GM12878 (cell line): ENCODE data around the gene FANCE. TPM values are rescaled to one million over a fixed set of nuclear protein-coding genes. Genes with fewer than 3 reads are reported as not detected.

ENCODE experiments used
- ATAC-seq: fragments of 200-7000 bp; cut with Tn5 transposase; 3 replicates; pipeline ENCODE4 v1.9.1; 2020; ENCODE audit warnings: mild to moderate bottlenecking, moderate library complexity
- BruUV-seq: library from RNA; stranded (reverse); fragments of 400-500 nt; replicated peaks from 2 replicates; lab custom pipeline; 2021; lab: Mats Ljungman, UMichigan
- CTCF ChIA-PET: fragments of 300-600 bp; sonication (Branson Sonifier 250); formaldehyde crosslinking; extraction: SDS; loops from one replicate; lab custom pipeline; 2021; ENCODE audit warnings: inconsistent platforms; lab: Yijun Ruan, JAX
- POLR2A ChIA-PET: fragments of 350-600 bp; formaldehyde crosslinking; extraction: SDS; loops from one replicate; lab custom pipeline; 2021; ENCODE audit warnings: inconsistent platforms; lab: Charles Lee
- RAD21 ChIA-PET: fragments of 300-600 bp; sonication (Branson Sonifier 250); formaldehyde crosslinking; loops from one replicate; lab custom pipeline; 2023; ENCODE audit warnings: antibody characterized with exemption; ENCODE audit not compliant: unreplicated experiment; lab: Charles Lee
- SMC1A ChIA-PET: fragments of 300-600 bp; sonication (Branson Sonifier 250); formaldehyde crosslinking; loops from one replicate; lab custom pipeline; 2023; ENCODE audit not compliant: unreplicated experiment, uncharacterized antibody; lab: Charles Lee
- DNase-seq: peaks from one replicate; pipeline ENCODE4 v3.0.0-alpha.2; 2011; ENCODE audit warnings: low read depth, low spot score
- FAIRE-seq: peaks from 3 replicates; lab custom pipeline; 2011; peaks lifted over from hg19 to GRCh38; lab: Jason Lieb, UNC
- H2AFZ ChIP-seq: 2 replicates; pipeline ENCODE4 v1.6.0; 2011; ENCODE audit warnings: low read depth, low read length, control low read depth; ENCODE audit not compliant: control insufficient read depth
- H3K27ac ChIP-seq: 2 replicates; pipeline ENCODE4 v1.5.1; 2011; ENCODE audit warnings: control low read depth; ENCODE audit not compliant: control insufficient read depth, insufficient read depth
- H3K27me3 ChIP-seq, 2 experiments: replicated peaks in 1 of 2; 2 replicates each; pipeline versions ENCODE4 v1.6.0 to v1.6.1; 2011; ENCODE audit warnings: low read length in 1 of 2; ENCODE audit not compliant: control insufficient read depth in 2 of 2, insufficient read depth in 2 of 2
- H3K36me3 ChIP-seq, 2 experiments: 2 replicates each; pipeline ENCODE4 v1.5.1; 2011; ENCODE audit warnings: low read length in 1 of 2; ENCODE audit not compliant: control insufficient read depth in 2 of 2, insufficient read depth in 2 of 2
- H3K4me1 ChIP-seq: 2 replicates; pipeline ENCODE4 v1.6.1; 2011; ENCODE audit warnings: mild to moderate bottlenecking, low read length, moderate library complexity, mixed read lengths; ENCODE audit not compliant: control insufficient read depth, insufficient read depth
- H3K4me2 ChIP-seq: 2 replicates; pipeline ENCODE4 v1.6.0; 2011; ENCODE audit warnings: control low read depth; ENCODE audit not compliant: control insufficient read depth, insufficient read depth
- H3K4me3 ChIP-seq: fragments of 200-600 bp; sonication (generic); 2 replicates; pipeline ENCODE4 v1.5.1; 2016
- H3K79me2 ChIP-seq: 2 replicates; pipeline ENCODE4 v1.6.0; 2011; ENCODE audit warnings: low read length; ENCODE audit not compliant: control insufficient read depth, insufficient read depth
- H3K9ac ChIP-seq: 2 replicates; pipeline ENCODE4 v1.8.0; 2011; ENCODE audit warnings: low read length, control low read depth, mixed read lengths; ENCODE audit not compliant: control insufficient read depth, insufficient read depth
- H3K9me3 ChIP-seq: replicated peaks from 3 replicates; pipeline ENCODE4 v1.5.1; 2011; ENCODE audit warnings: mild to moderate bottlenecking, low read length; ENCODE audit not compliant: control insufficient read depth, insufficient read depth
- H4K20me1 ChIP-seq: 2 replicates; pipeline ENCODE4 v1.6.0; 2011; ENCODE audit not compliant: control insufficient read depth, insufficient read depth
- ATF7 ChIP-seq: fragments of 450-650 bp; IDR thresholded peaks from 2 replicates; pipeline ENCODE4 v1.6.1; 2016; ENCODE audit warnings: low read depth, mild to moderate bottlenecking
- CREB1 ChIP-seq: IDR thresholded peaks from 2 replicates; pipeline ENCODE4 v1.6.1; 2012; ENCODE audit warnings: low read depth, mild to moderate bottlenecking, inconsistent platforms
- HCFC1 ChIP-seq: fragments of 150-350 bp; IDR thresholded peaks from 2 replicates; pipeline ENCODE4 v1.6.1; 2014; ENCODE audit warnings: low read length
- HDAC2 ChIP-seq: fragments of 200-600 bp; sonication (generic); IDR thresholded peaks from 2 replicates; pipeline ENCODE4 v1.6.1; 2017
- HDAC6 ChIP-seq: fragments of 200-600 bp; sonication (generic); IDR thresholded peaks from one replicate; pipeline ENCODE4 v1.8.0; 2017; ENCODE audit warnings: antibody characterized with exemption; ENCODE audit not compliant: unreplicated experiment
- JUNB ChIP-seq: IDR thresholded peaks from 2 replicates; pipeline ENCODE4 v1.6.1; 2016; ENCODE audit warnings: antibody characterized with exemption, mild to moderate bottlenecking
- MTA3 ChIP-seq: IDR thresholded peaks from 2 replicates; pipeline ENCODE4 v1.6.1; 2012; ENCODE audit warnings: low read length, inconsistent platforms, borderline replicate concordance
- MXI1 ChIP-seq: fragments of 150-350 bp; IDR thresholded peaks from 2 replicates; pipeline ENCODE4 v1.6.1; 2011; ENCODE audit warnings: low read depth, mild to moderate bottlenecking, inconsistent platforms, low read length, improper control_type of control experiment
- NFYB ChIP-seq: IDR thresholded peaks from 2 replicates; pipeline ENCODE4 v1.6.1; 2011; ENCODE audit warnings: low read depth, mild to moderate bottlenecking, low read length, improper control_type of control experiment, moderate library complexity; ENCODE audit not compliant: insufficient read depth
- NR2C2 ChIP-seq: IDR thresholded peaks from 2 replicates; pipeline ENCODE4 v1.6.1; 2011; ENCODE audit warnings: borderline replicate concordance, low read depth; ENCODE audit not compliant: control insufficient read depth, insufficient read length
- PKNOX1 ChIP-seq: fragments of 450-650 bp; IDR thresholded peaks from 2 replicates; pipeline ENCODE4 v1.6.1; 2016; ENCODE audit warnings: mild to moderate bottlenecking
- PML ChIP-seq: IDR thresholded peaks from 2 replicates; pipeline ENCODE4 v1.6.1; 2012; ENCODE audit warnings: low read length, inconsistent platforms
- RAD21 ChIP-seq: IDR thresholded peaks from 2 replicates; pipeline ENCODE4 v1.6.1; 2011; ENCODE audit warnings: mild to moderate bottlenecking, low read depth, low read length, moderate library complexity; ENCODE audit not compliant: insufficient read depth
- SMC3 ChIP-seq: IDR thresholded peaks from 2 replicates; pipeline ENCODE4 v1.6.1; 2011; ENCODE audit warnings: low read length, improper control_type of control experiment, borderline replicate concordance
- TBL1XR1 ChIP-seq: IDR thresholded peaks from 2 replicates; pipeline ENCODE4 v1.6.1; 2012; ENCODE audit warnings: low read depth, low read length, improper control_type of control experiment
- USF1 ChIP-seq: IDR thresholded peaks from 2 replicates; pipeline ENCODE4 v1.6.1; 2011; ENCODE audit warnings: borderline replicate concordance, low read depth, mild to moderate bottlenecking, moderate library complexity, mixed read lengths, low read length; ENCODE audit not compliant: insufficient read depth; ENCODE audit errors: extremely low read length
- YBX1 ChIP-seq: fragments of 450-650 bp; IDR thresholded peaks from 2 replicates; pipeline ENCODE4 v1.6.1; 2016; ENCODE audit warnings: antibody characterized with exemption
- WGBS: methylation state at CpG from one replicate; pipeline ENCODE4 v1.1.6; 2016; ENCODE audit warnings: low lambda C conversion rate; ENCODE audit not compliant: insufficient replicate concordance, insufficient coverage; ENCODE audit errors: missing lambda C conversion rate; 5-methylcytosine and 5-hydroxymethylcytosine counted together
- in situ Hi-C: fragments of 300-500 bp; cut with MboI; formaldehyde crosslinking; loops from 9 replicates; pipeline ENCODE4 v1.14.3; 2018; ENCODE audit warnings: mixed read lengths
- intact Hi-C: fragments of 100-400 bp; cut with micrococcal nuclease; formaldehyde crosslinking; loops from one replicate; pipeline ENCODE4 v1.14.2; 2022; ENCODE audit not compliant: unreplicated experiment
- polyA plus RNA-seq, 11 experiments: library from polyadenylated mRNA; depleted of rRNA in 4 of 11; unstranded in 6 of 11; stranded (reverse) in 5 of 11; fragments of >200 nt; fragmentation: Nextera tagmentation in 4 of 11; fragmentation: Illumina TruSeq in 1 of 11; extraction: Ambion mirVana in 4 of 11; extraction: Trizol in 1 of 11; gene quantifications; 1 replicate in 1 of 11; 2 replicates in 10 of 11; pipeline versions ENCODE4 v1.2.1 to v1.2.3, GENCODE V29; 2011 to 2016; ENCODE audit warnings: inconsistent platforms in 2 of 11, missing spikeins in 2 of 11, low read depth in 1 of 11
- total RNA-seq, 4 experiments: library from RNA; depleted of rRNA in 3 of 4; stranded (reverse); fragments of >200 nt in 3 of 4; fragmentation: Illumina TruSeq in 1 of 4; extraction: Trizol in 1 of 4; gene quantifications; 2 replicates each; pipeline versions ENCODE4 v1.2.1 to v1.2.3, GENCODE V29; 2013 to 2021
- TF ChIP-seq, protein P1 (sequence below): fragments of 450-650 bp; formaldehyde crosslinking; IDR thresholded peaks from 2 replicates; pipeline ENCODE4 v1.5.0; 2022; ENCODE audit warnings: mild to moderate bottlenecking, missing genetic modification characterization
- TF ChIP-seq, protein P2 (sequence below), 3 experiments: IDR thresholded peaks in 2 of 3; conservative IDR thresholded peaks in 1 of 3; 2 replicates each; pipeline ENCODE4 v1.5.1; 2011; ENCODE audit warnings: low read depth in 3 of 3, low read length in 3 of 3, mild to moderate bottlenecking in 3 of 3, control low read depth in 2 of 3, moderate library complexity in 2 of 3, inconsistent platforms in 1 of 3, mixed read lengths in 1 of 3; ENCODE audit not compliant: control insufficient read depth in 2 of 3, insufficient read depth in 1 of 3; ENCODE audit errors: extremely low read depth in 1 of 3

Gene FANCE
- total and polyA plus RNA-seq, 10 of the 15 experiments (the other 5 are each of a cell fraction or from before 2014, with no cell fraction given), result 3.0 to 13.3 (median 8.1) TPM

DNA sequence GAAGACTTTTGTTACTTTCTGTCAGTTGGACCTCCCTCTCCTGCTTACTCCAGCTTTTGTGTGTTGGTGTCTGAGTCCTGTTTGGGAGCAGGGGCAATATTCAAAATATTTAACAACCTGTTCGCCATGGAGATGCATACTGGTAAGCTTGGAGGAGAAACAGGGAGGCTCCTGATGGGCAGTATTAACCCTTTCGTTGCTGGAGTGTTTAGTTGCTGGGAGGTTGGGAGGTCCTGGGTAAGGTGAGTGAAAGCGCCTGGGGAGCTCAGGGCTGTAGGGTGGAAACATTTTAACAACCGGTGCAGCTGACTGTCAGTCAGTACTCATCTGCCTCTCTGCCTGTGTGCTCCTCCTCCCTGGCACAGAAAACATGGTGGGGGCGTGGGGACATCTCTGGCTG is 56.4 kb downstream of the FANCE start:
- no peak for ATAC-seq
- no peaks in the 10 kb centered on the region for H3K79me2 ChIP-seq
- no peaks in the 10 kb centered on the region for H3K9me3 ChIP-seq
- intact Hi-C loops, result no loop called here
- H3K27me3 ChIP-seq, result peaks cover 2 to 6% of the 10 kb centered on the region in 2 experiments; a peak in 1 of 4 replicates
- no peak overlapping the region for H3K4me3 ChIP-seq
- no peak for DNase-seq
- H3K4me2 ChIP-seq, result no peak overlapping the region
- ChIA-PET POLR2A (no interaction called here), CTCF (no interaction called here), RAD21 (no interaction called here), SMC1A (interaction anchor here (0.7 to 0.8 kb wide), 2 partner anchors 182 to 197 kb away, joined by 3 read pairs; no protein-coding TSS in a partner anchor)
- H3K4me1 ChIP-seq, result peaks cover 6% of the 10 kb centered on the region; the same call in 1 of the 2 replicates
- in situ Hi-C loops, result no loop called here
- no peak overlapping the region for H3K9ac ChIP-seq
- H4K20me1 ChIP-seq, result no peaks in the 10 kb centered on the region
- no peak overlapping the region for H2AFZ ChIP-seq
- no peak overlapping the region for H3K27ac ChIP-seq
- no peaks in the 10 kb centered on the region for H3K36me3 ChIP-seq
- BruUV-seq, result no TSS peak
- WGBS, result 21% methylated on average over 5 of the region's 5 CpGs
- no peak for FAIRE-seq
- TF ChIP-seq NR2C2 (no peak), YBX1 (no peak), SMC3 (no peak), CREB1 (no peak), HCFC1 (no peak), NFYB (no peak), PKNOX1 (no peak), RAD21 (no peak), USF1 (no peak), MTA3 (no peak), JUNB (no peak), MXI1 (no peak), HDAC6 (no peak), ATF7 (no peak), TBL1XR1 (no peak), PML (no peak), HDAC2 (no peak)
- TF ChIP-seq, protein P1, sequence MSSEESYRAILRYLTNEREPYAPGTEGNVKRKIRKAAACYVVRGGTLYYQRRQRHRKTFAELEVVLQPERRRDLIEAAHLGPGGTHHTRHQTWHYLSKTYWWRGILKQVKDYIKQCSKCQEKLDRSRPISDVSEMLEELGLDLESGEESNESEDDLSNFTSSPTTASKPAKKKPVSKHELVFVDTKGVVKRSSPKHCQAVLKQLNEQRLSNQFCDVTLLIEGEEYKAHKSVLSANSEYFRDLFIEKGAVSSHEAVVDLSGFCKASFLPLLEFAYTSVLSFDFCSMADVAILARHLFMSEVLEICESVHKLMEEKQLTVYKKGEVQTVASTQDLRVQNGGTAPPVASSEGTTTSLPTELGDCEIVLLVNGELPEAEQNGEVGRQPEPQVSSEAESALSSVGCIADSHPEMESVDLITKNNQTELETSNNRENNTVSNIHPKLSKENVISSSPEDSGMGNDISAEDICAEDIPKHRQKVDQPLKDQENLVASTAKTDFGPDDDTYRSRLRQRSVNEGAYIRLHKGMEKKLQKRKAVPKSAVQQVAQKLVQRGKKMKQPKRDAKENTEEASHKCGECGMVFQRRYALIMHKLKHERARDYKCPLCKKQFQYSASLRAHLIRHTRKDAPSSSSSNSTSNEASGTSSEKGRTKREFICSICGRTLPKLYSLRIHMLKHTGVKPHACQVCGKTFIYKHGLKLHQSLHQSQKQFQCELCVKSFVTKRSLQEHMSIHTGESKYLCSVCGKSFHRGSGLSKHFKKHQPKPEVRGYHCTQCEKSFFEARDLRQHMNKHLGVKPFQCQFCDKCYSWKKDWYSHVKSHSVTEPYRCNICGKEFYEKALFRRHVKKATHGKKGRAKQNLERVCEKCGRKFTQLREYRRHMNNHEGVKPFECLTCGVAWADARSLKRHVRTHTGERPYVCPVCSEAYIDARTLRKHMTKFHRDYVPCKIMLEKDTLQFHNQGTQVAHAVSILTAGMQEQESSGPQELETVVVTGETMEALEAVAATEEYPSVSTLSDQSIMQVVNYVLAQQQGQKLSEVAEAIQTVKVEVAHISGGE (CRISPR knock-in tag), result no peak
- TF ChIP-seq, protein P2, sequence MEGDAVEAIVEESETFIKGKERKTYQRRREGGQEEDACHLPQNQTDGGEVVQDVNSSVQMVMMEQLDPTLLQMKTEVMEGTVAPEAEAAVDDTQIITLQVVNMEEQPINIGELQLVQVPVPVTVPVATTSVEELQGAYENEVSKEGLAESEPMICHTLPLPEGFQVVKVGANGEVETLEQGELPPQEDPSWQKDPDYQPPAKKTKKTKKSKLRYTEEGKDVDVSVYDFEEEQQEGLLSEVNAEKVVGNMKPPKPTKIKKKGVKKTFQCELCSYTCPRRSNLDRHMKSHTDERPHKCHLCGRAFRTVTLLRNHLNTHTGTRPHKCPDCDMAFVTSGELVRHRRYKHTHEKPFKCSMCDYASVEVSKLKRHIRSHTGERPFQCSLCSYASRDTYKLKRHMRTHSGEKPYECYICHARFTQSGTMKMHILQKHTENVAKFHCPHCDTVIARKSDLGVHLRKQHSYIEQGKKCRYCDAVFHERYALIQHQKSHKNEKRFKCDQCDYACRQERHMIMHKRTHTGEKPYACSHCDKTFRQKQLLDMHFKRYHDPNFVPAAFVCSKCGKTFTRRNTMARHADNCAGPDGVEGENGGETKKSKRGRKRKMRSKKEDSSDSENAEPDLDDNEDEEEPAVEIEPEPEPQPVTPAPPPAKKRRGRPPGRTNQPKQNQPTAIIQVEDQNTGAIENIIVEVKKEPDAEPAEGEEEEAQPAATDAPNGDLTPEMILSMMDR (IDR thresholded peaks at IDR 0.05 in 2 of 3, conservative IDR thresholded peaks at IDR 0.05 in 1 of 3; ENCODE audit: control insufficient read depth in 2 of 3, extremely low read depth in 1 of 3, insufficient read depth in 1 of 3, low read depth in 3 of 3, low read length in 3 of 3), result no peak
